Measurements from ENCODE around the gene CD8A.

CD8A gene

DNA sequence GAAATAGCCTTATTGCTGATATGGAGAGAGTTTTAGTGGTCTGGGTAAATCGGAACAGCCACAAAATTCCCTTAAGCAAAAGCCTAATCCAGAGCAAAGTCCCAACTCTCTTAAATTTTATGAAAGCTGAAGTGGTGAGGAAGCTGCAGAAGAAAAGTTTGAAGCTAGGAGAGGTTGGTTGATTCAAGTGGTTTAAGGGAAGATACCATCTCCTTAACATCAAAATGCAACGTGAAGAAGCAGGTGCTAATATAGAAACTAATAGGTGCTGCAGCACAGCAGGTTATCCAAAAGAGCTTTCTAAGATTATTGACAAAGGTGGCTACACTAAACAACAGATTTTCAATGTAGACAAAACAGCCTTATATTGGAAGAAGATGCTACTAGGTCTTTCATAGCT is 28.2 kb upstream of the CD8A start:
- TF ChIP-seq, protein P1, sequence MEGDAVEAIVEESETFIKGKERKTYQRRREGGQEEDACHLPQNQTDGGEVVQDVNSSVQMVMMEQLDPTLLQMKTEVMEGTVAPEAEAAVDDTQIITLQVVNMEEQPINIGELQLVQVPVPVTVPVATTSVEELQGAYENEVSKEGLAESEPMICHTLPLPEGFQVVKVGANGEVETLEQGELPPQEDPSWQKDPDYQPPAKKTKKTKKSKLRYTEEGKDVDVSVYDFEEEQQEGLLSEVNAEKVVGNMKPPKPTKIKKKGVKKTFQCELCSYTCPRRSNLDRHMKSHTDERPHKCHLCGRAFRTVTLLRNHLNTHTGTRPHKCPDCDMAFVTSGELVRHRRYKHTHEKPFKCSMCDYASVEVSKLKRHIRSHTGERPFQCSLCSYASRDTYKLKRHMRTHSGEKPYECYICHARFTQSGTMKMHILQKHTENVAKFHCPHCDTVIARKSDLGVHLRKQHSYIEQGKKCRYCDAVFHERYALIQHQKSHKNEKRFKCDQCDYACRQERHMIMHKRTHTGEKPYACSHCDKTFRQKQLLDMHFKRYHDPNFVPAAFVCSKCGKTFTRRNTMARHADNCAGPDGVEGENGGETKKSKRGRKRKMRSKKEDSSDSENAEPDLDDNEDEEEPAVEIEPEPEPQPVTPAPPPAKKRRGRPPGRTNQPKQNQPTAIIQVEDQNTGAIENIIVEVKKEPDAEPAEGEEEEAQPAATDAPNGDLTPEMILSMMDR (IDR thresholded peaks at IDR 0.05; ENCODE audit: low read depth, low read length): no peak
- no peak overlapping the region for H3K4me3 ChIP-seq (replicated peaks in 1 of 2; ENCODE audit: low read depth in 2 of 2, low read length in 2 of 2)
- no peak for DNase-seq (ENCODE audit: low read depth in 2 of 2)

DNA sequence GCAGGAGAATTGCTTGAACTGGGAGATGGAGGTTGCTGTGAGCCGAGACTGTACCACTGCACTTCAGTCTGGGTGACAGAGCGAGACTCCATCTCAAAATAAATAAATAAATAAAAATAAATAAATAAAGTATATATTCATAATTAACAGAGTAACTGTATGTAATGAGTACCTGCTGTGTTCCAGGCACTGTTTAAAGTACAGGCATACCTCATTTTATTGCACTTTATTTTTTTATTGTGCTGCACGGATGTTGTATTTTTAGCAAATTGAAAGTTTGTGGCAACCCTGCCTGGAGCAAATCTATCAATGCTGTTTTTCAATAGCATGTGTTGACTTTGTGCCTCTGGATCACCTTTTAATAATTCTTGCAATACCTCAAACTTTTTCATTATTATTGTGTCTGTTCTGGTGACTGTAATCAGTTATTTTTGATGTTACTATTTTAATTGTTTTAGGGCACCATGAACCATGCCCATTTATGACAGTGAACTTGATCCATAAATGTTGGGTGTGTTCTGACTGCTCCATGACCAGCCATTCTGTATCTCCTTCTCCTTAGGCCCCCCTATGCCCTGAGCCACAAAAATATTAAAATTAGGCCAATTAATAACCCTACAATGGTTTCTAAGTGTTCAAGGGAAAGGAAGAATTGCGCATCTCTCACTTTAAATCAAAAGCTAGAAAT is 27.5 kb upstream of the CD8A start:
- no peak for DNase-seq (ENCODE audit: low read depth in 2 of 2)
- H3K4me3 ChIP-seq (replicated peaks in 1 of 2; ENCODE audit: low read depth in 2 of 2, low read length in 2 of 2): no peak overlapping the region
- TF ChIP-seq, protein P1 (IDR thresholded peaks at IDR 0.05; ENCODE audit: low read depth, low read length): no peak

DNA sequence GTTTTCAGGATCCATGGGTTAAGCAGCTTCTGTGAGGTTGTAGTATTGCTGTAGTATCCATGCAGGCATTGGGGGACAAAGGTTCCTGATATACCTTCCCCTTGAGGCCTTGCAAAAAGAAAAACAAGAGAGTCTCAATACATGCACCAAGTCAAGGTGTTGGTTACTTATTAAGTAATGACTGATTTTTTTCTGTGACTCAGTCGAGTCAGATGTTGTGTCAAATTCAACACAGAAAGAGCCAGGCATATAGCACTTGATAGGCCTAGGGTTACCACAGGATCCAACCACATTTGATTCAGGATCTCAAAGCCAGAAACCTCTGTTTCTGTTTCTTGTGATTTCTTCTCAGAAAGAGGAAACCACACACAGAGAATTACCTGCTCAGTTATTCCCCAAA is 24.9 kb upstream of the CD8A start:
- DNase-seq (ENCODE audit: low read depth in 2 of 2): no peak
- no peak overlapping the region for H3K4me3 ChIP-seq (replicated peaks in 1 of 2; ENCODE audit: low read depth in 2 of 2, low read length in 2 of 2)
- TF ChIP-seq, protein P1 (IDR thresholded peaks at IDR 0.05; ENCODE audit: low read depth, low read length): no peak

DNA sequence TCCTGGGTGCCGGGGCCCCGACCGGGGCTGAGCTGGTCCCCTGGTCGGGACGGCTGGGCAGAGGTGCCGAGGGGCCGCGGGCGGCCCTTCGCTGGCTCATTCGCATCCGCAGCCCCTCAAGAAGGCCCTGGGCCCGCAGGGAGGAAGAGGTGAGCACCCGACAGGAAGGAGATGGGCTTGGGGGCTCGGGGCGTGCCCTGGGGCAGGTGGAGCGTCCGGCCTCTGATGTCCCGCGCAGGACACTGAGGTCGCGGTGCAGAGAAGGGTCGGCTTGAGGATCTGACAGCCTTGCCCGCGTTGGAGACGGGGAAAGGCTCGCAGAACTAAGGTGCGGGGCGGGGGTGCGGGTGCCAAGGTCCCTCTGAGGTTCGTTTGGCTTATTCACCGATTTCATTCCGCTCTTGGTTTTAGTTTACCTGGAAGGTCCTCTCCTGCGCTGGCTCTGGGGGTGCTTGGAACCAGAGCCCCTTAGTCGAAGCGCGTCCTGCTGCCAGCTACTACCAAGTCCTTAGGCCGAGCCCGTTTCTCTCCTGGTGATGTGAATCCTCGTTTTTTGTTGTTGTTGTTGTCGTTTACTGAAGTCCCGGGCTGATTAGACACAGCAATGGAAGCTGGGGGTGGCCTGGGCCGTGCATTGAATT is 18.9 kb upstream of the CD8A start:
- H3K4me3 ChIP-seq (replicated peaks in 1 of 2; ENCODE audit: low read depth in 2 of 2, low read length in 2 of 2): no peak overlapping the region
- TF ChIP-seq, protein P1 (IDR thresholded peaks at IDR 0.05; ENCODE audit: low read depth, low read length): no peak
- DNase-seq (ENCODE audit: low read depth in 2 of 2): no peak

DNA sequence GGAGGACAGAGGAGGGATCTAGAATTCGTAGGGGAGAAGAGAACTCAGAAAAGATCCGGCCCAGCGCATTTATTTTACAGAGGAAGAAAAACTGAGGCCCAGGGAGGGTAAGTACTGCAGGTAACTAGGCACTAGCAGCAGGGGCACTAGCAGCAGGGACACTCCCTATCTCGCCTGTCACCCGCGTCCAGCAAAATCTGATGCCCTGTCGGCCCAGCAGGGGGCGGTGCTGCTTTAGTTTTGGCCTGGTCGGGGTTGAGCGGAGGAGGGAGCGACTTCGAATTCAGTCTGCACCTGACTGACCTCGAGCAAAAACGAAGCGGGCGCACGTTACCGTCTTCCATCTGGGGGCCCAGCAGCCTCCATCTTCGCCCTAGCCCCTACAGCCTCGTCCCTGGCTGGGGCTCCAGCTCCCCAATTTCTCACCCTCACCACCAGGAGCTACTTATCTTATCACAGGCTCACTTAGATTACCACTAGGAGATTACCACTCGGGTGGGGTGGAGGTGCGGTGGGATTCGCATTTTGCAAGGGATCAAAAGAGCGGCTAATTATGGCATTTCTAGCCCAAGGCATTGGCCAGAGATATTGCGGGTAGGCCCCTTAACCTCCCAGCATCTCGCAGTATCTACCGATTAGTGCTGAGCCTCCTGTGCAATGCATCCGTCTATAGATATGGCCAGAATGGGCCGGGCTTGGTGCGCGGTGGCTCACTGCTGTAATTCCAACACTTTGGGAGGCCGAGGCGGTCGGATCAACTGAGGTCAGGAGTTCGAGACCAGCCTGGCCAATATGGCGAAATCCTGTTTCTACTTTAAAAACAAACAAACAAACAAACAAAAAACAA is 17.8 kb upstream of the CD8A start:
- peak; percentile 76 to 80 for DNase-seq (ENCODE audit: low read depth in 2 of 2)
- H3K4me3 ChIP-seq (replicated peaks in 1 of 2; ENCODE audit: low read depth in 2 of 2, low read length in 2 of 2): peak overlapping the region; percentile 44 to 49
- TF ChIP-seq, protein P1 (IDR thresholded peaks at IDR 0.05; ENCODE audit: low read depth, low read length): peak; percentile 82

DNA sequence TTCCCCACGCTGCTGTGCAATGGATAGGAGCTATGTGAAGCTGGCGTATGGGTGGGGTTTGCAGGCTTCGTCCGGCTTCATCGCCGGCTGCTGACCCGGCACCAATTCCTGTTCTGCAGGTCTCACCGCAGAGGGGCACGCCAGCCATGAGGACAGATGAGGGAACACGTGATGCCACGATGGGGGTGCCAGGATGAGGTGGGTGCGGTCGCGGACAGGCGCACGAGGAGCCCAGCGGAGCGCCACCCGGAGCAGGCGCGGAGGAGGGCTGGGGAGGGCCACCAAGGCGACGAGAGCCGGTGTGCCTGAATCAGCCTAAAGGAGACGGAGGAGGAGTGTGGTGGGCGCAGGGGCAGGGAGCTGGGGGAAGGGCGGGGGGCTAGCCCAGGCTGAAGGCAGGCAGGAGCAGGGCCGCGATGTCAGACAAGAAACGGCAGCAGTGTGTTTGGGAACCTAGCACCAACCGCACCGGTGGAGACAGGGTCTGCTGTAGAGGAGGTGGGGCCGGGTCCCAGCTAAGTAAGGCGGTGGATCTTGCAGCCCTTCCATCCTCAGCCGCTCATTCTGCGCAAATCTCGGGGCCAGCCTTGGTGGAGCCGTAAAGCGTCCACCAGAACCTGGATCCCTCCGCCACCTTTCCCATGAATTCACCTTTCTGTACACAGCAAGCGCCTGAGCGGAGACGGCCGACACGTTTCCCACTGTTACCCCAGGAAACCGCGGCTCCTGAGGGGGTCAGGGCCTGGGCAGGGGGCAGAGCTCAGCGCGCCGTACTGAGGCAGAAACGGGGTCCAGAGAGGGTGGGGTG is 17.0 kb upstream of the CD8A start:
- DNase-seq (ENCODE audit: low read depth in 2 of 2): peak; percentile 13 to 28
- TF ChIP-seq, protein P1 (IDR thresholded peaks at IDR 0.05; ENCODE audit: low read depth, low read length): no peak
- peak overlapping the region; percentile 44 to 49 for H3K4me3 ChIP-seq (replicated peaks in 1 of 2; ENCODE audit: low read depth in 2 of 2, low read length in 2 of 2)

All from cardiac fibroblast (primary cell).